HG03439 (cell line): ENCODE measurements around the gene GBA2.

Experiments used
- ATAC-seq: cut with Tn5 transposase; IDR thresholded peaks from one replicate; pipeline ENCODE4 v1.9.1; 2021; ENCODE audit warnings: mild to moderate bottlenecking, moderate library complexity; ENCODE audit not compliant: unreplicated experiment

The GBA2 gene

DNA sequence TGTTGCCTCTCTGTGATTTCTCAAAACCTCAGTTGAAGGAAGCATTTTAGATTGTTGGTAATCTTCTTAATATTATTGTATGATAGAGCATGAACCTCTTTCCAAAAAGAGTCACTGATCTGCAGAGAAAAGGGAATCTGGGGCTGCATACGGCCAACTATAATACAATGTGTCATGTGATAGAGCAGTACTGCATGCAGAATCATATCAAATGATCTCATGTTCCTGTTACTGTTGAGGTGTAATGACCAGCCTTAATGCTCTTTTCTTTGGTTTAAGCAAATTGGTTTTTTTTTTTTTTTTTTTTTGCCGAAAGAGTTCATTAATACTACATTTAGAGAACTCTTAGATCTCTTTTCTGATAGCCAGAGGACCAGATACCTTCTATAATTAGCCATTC is 18.0 kb upstream of the GBA2 start:
- no peak for ATAC-seq

DNA sequence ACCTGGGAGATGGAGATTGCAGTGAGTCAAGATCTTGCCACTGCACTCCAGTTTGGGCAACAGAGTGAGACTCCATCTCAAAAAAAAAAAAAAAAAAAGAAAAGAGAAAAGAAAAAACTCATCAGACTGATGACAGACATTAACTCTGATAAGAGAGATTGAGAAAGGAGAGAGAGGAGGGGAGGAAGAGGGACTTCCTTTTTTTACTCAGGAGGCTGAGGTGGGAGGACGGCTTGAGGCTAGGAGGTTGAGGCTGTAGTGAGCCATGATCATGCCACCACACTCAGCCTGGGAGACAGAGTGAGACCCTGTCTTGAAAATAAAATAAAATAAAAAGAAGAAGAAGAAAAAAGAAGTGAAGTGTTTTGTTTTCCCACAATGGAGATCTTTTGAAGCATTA is 14.8 kb upstream of the GBA2 start:
- no peak for ATAC-seq

DNA sequence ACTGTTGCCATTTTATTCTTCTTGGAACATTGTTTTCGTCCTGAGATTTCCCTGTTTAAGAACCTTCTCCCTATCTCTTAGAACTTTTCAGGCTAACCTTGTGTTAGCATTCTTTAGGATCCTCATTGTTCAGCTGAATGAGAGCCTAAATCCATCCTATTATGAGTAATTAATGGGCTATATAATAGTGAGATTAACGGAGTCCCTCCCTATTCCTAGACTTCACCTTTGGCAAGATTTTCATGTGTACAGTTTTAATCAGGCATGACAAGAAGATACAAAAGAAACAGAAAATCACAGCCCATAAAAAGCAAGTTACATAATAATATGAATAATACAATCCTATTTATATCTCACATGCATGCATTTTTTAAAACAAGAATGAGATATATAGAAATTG is 14.2 kb upstream of the GBA2 start:
- no peak for ATAC-seq

DNA sequence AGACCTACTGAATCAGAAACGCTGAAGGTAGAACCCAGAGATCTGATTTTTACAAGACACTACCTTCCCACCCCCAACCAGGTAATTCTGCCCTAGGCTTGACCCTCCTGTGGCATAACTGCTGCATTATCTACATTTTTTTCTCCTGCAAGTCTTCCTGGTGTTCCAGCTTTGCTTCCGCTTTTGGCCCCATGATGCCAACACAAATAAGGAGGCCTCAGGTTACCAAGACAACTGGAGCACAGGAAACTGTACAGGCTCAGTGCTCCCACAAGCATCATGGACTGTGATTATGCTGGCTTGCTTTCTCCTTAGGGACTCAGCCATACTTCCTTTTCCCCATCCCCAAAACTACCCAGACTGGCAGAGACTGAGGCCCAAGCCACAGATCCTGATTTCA is 11.6 kb upstream of the GBA2 start:
- no peak for ATAC-seq

DNA sequence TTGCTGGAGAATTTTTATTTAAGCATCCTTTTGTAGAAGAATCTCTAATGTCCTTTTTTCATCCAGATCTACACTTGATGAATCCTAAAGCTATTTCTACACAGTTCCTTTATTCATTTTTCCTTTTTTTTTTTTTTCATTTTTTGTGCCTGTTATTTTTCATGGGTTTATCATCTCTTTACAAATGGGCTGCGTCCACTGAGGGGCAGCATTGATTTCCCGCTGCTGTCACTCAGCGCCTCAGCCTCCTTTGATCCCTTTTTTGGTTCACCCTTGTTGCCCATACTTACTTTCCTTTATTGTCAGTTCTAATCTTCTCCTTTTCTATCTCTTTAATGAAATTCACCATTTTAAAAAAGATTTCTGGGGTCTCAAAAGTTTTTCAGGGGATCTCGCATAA is 10.8 kb upstream of the GBA2 start:
- ATAC-seq, result no peak

DNA sequence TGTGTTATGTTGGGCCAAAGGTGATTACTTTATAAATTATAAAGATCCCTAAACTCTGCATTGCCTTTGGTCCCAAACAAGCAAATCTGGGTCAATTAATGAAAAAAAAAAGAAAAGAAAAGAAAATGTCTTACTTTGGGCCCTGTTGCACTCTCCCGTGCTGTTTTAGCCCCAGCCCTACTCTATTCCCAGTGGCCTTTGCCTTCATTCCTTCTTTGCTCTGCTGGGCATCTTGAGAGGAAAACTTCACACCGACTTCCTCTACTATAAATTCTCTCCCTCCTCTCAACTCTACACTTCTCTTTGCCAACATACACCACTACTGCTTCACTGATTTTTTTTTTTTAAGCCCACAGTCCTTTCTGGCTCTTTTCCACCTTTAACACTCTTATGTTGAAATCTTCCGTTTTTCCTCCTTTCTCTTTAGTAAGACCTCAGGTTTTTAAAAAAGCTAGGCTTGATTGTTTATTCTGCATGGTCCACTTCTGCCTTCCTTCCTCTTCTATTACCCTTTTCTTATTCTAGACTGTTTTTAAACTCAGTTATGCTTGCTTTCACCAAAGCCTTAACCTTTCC is 9.5 kb upstream of the GBA2 start:
- no peak for ATAC-seq

DNA sequence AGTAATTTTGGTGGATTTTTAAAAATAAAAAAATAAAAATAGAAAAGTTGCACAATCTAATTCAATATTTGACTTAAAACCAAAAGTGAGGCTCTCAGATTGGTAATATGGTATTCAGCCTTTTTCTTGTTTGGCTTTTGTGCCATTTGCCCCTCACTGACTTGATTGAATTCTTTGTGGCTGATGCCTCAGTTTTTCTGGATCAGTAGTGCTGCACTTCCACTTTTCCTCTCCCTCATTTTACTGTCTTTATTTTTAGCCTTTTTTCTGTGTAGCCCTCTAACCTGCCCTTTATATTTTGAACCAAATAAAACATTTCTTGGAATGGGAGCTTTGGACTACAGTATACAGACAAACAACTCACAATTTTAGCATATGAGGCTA is 8.9 kb upstream of the GBA2 start:
- ATAC-seq, result no peak

DNA sequence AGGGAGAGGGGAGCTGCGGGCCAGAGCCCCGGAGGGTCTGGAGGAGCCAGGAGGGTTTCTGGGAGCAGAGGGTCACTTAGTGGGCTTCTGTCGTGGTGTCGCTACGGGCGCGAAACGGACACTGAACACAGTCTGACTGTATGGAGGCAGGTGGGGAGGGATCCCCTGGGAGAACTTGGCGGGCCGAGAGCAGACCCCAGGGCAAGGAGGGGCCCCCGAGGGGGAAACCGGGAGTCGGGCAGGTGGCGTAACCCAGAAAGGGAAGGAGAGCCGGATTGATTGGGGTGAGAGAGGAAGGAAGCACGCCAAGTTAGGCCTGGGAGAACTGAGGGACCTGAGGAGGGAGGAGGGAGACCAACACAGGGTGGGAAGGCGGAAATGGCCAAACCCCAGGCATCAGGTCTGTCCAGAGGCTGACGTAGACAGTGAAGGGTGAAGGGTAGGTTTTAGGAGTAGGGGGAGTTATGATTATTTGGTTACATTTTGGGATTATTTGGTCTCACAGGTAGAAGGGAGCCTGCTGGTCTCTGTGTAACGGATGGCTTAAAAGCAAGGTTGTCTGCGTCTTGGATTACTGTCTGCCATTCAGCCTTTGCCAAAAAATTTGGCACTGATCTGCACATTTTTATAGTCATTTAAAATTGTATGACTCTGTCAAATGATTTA is 8.3 kb upstream of the GBA2 start:
- ATAC-seq, result no peak

DNA sequence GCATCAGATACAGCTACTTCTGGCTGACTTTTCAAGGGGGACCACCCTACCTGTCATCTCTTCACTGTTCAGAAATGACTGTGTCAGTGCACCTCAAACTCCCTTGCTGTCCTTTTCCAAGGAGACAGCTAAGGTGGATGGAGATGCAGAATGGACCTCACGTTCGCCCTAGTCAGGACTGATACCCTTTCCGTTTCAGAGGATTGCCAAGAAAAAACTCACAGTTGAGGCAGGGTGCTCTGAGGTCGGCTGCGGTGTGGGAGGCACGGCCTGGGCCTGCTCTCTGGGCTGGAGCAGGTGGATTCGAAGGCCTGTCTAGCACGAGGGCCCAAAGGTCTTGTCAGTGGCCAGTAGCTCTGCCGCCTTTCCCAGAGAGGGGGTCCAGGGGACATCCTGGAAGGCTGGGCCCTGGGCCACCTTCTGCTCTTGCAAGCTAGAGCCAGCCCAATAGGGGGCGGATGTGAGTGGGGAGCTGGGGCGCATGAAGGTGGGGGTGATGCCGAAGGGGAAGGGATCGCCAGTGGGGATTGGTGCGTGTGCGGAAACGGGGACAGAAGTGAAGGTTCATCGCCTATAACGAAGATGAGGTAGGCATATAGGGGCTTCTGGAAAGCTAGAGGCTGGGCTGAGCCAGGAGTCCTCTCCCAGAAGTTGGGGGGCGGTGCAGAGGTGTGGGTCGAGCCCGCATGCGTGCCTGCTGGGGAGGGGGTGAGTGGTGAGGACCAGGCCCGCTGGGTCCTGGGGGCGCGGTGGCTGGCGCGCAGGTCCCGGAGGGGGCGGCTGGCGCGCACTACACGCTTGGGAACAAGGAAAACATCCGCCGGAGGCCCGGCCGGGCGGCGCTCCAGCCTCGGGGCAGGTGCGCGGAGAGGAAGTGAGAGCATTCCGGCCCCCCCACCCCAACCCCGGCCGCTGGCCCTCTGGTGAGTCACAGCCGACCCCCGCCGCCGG is 7.5 kb upstream of the GBA2 start:
- no peak for ATAC-seq

DNA sequence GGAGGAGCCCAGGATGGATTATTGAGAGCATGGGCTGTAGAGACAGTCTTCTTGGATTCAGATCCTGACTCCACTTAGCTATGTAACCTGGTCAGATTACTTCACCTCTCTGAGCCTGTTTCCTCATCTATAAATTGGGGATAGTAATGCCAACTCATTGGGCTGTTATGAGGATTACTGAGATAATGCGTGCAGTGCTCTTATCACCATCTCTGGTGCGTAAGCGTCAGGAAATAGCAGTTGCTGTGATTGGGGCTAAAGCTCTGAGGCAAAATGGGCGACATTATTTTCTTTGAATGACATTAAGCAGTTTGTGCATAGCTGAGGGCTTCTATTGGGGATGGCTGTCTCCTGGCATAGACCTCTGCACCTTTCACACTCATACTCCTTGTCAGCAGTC is 6.0 kb upstream of the GBA2 start:
- ATAC-seq, result no peak

DNA sequence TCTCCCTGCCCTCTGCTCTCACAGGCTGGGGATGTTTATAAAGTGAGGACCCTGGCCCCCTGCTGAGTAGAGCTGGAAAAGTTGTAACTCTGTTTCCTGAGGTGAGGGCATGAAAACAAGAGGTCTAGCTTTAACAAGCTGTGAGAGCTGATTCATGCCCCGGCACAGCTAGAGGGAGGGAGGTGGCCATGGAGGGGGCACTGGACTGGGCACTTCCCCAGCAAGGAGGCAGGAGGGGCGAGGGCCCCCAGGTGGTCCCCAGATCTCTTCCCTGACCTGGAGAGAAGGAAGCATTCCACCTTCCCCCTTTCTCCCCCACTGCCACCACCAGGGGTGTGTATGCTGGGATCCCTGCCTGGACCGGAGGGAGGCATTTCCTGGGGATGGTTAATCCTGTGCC is 5.2 kb upstream of the GBA2 start, which contains the start of gene MSMP:
Gene MSMP (minus strand): TSS at position 13 of the 400 bp plus-strand sequence. CDS start 147 bp downstream, outside the sequence.
- ATAC-seq, result no peak

DNA sequence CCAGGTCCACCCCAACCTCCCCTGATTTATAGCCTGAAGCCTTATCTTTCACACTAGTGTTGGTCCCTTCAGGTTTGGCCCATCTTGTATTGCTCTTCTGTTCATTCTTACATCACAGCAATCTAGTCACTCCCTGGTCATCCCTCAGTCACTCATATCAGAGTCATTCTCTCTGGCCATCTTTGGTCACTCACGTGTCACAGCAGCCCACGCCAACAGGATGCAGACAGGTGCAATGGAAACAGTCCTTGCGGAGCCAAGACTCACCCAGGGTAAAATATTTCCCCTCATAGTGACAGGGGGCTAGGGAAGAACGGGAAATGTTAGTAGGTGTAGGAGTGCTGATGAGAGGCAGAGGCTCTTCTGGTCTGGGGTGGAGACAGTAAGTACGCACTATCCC is 4.4 kb upstream of the GBA2 start:
- ATAC-seq, result no peak

DNA sequence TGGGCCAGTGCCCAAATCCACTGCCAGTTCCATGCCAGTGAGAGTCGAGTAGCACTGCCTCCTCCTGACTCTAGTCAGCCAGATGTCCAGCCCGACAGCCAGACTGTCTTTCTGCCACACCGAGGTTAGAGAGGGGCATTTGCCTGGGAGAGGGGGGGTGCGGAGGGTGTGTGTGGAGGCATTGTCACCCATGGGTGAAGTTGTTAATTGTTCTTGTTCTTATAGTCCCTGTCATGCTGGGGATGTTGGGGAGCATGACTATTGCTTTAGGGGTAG is 1.2 kb upstream of the GBA2 start:
- no peak for ATAC-seq

DNA sequence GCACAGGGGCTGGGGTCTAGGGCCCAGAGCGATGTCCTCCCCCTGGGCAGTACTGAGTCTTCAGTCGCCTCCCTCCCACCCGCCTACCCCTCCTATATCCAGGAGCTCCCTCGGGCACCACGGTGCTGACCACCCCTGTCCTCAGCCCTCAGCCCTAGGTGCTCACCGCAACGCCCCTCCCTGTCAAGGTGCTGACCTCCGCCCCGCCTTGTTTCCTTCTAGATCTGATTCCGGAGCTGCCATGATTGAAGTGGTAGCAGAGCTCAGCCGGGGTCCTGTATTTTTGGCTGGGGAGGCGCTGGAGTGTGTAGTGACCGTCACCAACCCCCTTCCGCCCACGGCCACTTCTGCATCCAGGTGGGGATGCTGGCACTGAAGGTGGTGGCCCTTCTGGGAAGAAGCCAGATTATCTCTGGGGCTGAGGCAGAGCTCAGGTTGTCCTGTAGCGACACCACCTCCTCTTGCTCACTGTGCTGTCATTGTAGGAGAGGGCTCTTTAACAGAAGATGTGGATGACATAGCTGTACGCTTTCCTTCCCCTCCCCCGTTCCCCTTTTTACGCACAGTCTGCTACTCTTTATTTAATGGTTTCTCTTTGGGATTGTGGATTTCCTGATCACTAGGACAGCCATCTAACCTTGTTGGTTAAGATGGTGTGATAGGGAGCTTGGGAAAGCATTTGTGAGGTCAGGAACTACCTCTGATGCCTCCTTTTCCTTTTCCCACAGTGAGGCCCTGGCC is 657 bp upstream of the GBA2 start:
- peak; percentile 38 for ATAC-seq

DNA sequence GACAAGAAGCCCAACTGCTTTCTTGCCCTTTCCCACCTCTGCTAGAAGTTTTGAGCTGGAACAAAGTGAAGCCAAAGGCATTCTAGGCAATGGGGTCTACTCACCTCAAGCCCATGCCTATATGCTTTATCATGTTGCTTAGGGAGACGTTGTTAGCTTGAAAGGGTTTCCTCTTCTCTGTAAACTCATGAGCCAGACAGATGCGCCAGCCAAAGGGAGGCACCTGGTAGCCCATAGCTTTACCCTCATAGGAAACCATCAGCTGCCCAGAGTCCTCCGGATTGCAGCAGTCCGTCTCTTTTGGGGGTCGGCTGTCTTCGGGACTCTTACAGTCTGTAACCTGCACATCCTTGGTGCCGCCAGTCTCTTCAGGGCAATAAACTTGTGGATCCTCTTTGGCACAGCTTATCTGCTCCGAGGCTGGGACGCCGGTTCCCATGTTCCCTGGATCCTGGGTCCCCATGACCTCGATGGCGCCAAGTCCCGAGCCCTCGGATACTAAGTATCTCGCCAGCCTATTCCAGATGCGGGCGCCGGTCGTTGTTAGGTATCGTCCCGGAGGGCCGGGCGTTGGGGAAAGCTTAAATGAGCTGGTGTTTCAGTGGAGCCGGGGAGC is 678 bp downstream of the GBA2 start:
- ATAC-seq, result no peak

DNA sequence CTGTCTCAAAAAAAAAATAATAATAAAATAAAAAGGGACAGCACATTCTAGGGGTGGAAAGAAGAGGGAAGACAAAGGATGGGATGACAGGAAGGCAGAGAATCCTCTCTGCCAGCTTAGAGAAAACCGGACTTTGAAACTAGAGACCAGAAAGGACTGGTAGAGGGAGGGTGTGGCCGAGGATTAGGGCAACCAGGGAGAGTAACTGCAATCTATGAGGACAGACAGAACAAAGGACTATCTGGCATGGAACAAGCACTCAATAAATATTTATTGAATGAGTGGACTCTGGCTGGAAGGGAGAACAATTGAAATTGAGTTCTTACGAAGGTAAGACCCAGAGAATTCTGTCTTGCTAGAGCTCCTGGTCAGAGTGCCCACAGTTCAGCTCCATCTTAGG is 2.4 kb downstream of the GBA2 start:
- ATAC-seq, result no peak

DNA sequence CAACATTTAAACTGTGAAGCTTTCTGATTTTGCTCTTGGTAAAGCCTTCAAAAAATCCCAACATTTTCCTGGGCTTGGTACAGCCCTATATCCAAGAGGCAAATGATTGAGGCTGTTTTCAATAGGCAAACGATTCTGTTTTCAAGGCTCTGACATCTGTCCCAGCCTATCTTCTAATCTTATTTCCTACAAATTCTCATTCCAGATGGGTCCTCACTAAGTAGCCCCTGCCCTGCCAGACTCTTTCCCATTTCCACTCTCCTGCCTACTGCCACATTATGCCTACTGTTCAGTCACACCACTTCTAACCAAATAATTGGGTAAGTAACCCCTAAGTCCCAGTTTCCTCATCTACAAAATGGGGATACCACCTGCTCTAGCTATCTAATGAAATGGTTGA is 3.5 kb downstream of the GBA2 start:
- no peak for ATAC-seq

DNA sequence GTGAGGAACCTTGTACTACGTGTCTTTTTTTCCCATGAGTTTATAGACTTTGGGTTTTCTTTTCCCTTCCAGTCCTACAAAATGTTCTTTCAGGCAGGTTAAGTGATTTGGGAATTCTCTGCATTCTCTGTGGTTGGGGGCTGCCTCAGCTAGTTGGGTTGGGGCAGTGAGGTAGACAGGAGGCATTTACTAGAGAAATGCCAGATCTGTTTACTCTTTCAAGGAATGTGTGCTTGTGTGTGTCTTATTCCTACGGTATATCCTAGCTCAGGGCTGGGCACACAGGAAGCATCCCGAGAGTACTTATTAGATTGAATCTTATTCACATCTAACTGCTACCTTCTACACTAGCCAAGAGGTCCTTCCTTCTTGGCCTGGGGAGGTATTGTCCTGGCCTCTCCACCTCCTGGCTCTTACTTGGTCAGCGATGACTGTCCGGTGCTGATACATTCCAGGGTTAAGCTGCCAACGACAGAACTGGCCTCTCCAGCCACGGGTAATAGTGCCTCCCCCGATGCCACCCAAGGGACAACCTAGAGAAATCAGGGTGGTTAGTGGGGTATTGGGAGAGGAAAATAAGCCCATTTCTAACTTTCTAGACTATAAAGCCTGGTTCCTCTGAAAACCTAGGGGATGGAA is 5.0 kb downstream of the GBA2 start:
- no peak for ATAC-seq

DNA sequence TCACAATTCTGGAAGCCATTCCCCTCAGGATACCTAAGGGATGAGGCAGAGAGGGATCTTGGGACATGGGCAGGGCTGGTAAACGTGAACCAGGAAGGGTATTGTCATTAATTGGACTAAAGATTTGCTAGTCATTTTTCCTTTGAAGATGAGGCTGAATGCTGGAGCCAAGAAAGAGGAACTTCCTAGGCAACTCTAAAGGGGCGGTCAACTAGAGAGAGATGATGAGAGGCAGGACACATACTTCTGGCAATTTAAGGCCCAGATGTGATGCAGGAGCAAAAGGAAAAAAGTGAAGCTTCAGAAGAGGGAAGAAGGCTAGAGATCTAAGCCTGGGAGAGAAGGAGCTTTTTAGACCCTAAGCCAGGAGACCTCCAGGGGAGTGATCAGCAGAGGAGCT is 5.6 kb downstream of the GBA2 start:
- ATAC-seq, result no peak

DNA sequence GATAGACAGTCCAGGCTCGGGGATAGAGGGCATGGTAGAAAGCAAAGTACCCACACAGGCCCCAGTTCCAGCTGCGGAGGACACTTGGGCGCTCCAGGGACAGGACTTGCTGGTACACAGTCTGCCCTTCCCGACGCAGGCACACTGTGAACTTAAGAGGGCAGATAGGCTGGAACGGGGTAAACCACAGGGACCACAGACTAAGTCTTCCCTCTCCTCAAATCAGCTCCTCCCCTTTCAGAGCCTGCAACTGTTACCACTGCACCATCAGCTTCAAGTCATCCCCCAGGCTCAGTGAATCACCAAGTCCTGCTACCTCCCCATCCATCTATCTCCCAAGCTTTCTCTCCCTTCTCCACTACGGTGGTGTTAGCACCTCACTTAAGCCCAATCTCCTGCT is 7.3 kb downstream of the GBA2 start:
- ATAC-seq, result no peak

DNA sequence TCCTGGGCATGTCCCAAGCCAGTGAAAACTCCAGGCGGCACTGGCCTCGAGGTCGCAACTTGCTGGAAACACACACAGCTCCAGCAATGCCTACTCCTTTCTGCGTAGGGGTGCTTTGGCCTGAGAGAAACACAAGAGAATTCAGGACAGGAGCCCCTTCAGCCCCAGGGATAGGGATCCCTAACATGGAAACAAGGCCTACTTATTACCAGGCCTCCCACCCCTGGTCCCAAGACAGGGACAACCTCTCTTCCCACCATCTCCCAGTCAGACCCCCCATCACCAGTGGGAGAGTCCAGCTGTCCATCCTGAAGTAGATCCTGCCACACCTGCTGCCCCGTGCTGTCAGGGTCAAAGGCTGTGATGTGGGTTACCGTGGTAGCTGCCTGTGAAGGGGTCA is 8.8 kb downstream of the GBA2 start:
- ATAC-seq, result no peak
